Stimulated activated CD4-positive, alpha-beta T cell treated with anti-CD3 and anti-CD28 coated beads, Interleukin-12 subunit alpha, Interleukin-12 subunit beta, amount 100 ng/mL, for 24 hours (primary cell): Measurements from ENCODE around the gene ZP2.
"Not testable (repeated sequence)": the region's sequence is repeated elsewhere in the genome, so short reads cannot be mapped to it uniquely, and the experiment has no call there.

Experiments
- DNase-seq, 2 experiments: peaks; one replicate each; pipeline ENCODE4 v3.0.0-alpha.2; 2020; ENCODE audit warnings: low read depth in 2 of 2

Gene ZP2

DNA sequence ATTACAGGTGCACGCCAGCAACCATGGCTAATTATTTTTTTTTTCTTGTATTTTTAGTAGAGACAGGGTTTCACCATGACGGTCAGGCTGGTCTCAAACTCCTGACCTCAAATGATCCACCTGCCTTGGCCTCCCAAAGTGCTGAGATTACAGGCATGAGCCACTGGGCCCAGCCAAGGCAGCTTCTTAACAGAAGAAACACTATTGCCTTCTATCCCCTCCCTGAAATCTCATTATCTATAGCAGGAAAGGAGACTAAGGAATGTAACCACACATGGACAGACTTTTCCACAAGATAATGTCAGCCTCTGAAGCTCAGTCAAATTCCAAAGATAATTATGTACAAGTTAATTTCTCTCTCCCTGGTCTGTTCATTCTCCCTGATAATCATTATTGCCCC, 5.7 kb upstream of the ZP2 start:
- no peak for DNase-seq

DNA sequence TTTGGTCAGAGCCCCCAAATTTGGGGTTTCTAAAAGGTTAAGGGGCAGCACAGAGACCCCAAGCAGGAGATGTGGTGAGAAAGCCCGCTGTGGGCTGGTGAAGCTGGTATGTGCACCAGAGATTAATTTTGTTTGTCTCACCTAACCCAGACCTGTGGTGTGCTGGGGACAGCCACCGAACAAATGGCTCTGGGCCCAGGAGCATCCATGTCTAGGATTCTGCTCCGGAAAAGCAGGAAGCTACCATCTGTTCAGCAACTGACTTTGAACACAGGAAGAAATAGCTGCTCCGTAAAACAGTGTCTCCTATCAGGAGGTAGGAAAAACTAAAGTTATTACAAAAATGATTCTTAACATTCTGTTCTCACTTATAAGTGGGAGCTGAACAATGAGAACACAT, 2.7 kb upstream of the ZP2 start:
- no peak for DNase-seq

DNA sequence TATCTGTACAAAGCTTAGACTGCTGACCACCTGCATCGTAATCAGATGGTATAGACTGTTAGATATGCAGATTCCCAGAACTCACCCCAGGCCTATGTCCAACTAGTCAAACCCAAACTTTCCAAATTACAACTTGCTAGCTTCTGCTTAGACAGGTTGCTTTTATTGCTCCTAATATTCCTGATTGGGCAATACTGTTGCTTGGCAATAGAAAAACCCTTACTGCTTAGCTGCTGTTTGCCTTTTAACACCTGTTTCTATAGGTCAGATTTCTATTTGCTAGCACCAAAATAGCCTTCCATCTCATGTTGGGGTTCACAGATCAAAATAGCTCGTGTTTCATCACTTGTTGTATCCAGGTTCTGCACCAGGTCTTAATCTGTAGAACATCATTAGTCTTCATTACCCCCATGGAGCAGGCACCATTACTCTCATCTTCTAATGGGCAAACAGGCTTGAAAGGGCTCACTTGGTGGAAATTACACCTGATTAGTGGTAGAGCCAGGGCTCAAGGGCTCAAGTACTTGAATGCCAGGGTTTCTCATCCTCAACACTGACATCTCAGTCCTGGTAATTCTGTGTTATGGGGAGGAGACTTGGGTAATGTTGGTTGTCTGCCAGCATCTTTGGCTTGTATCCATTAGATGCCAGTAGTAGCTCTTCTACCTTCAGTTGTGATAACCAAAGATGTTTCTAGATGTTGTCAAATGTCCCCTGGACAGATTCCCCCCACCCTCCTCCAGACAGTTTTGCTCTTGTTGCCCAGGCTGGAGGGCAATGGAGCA, 2.7 kb downstream of the ZP2 start:
- DNase-seq, result no peak

DNA sequence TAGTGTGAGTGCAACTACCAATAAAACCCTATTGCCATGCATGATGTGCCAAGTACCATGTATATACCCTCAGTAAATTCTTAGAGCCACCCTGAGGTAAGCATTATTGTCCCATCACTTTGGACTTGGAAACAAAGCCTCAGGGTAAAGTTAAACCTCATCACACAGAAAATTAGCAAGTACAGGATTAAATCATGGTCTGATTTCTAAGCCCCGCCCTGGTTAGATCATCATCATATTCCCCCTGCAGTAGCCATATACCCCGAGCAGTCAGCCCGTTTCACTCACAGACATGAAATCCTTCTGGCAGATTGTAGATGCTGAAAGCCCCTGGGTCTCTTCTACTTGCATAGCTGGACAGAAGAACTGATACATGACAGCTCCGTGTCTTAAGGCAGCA, 4.8 kb downstream of the ZP2 start:
- DNase-seq, result no peak

DNA sequence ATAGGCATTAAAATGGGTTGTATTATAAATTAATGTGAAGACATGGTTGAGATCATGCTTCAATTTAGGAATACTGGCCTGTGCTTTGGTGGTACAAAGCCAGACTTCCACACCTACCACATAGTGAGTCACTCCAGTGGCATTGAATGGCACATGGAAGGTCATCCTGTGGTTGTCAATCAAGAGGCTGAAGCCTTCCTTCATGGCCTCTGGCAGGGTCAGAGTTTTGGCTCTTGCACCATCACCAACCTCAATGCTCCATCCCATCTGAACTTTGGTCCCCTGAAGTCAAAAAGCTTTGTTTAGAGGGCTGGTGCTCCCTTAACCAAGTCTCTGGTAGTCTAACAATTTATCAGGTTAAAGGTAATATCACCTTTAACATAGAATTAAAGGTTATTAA, 6.1 kb downstream of the ZP2 start:
- DNase-seq, result no peak

DNA sequence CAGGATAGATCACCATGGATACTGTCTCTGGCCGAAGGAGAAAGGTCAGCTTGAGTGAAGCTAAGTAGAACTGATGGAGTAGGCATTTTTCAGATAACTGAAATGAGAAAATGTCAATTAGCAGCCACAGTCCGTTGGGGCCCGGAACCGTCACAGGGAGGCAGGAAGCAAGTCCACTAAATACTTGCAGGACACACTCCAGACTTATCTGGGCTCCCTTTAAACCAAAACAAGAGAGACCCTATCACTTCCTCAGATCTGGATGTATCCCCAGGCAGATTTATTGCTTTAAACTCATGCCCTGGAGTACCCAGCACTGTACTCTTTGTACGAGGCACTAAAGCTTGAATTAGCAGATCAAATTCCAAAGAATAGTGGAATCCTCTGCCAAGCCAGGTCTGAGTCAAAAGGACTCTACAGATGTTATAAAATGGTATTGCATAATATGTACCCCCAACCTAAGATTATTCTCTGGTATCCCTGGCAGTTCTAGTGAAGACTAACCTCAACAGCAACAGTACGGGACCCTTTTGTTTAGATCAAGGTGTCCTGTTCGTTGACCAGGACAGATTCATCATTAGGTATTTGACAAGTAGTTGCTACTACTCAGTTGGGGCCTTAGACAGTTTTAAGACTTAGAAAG, 8.1 kb downstream of the ZP2 start:
- no peak for DNase-seq

DNA sequence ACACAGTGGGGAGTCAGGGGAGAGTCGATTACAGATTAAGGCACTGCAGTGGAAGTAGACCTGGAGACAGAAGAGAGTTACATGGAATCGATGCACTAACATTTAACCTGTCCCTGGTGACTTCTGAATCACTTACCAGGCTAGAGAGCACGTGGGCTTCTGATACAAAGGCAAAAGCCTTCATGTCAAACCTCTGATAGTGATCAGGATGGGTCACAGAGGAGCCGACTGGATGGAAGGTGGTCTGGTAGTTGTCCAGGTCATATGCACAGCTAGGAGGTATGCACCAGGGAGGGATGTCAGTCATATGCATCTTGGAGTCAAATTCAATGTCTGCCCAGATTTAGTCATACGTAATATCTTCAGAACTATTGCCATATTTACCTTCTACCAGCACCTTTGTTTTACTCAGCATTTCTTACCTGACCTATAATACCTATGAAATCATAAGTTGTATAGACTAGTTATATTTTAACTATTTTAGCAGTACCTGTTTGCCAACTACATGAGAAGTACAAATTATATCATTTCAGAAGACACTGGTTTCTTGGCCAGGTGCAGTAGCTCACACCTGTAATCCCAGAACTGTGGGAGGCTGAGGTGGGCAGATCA, 11.7 kb downstream of the ZP2 start:
- no peak for DNase-seq

DNA sequence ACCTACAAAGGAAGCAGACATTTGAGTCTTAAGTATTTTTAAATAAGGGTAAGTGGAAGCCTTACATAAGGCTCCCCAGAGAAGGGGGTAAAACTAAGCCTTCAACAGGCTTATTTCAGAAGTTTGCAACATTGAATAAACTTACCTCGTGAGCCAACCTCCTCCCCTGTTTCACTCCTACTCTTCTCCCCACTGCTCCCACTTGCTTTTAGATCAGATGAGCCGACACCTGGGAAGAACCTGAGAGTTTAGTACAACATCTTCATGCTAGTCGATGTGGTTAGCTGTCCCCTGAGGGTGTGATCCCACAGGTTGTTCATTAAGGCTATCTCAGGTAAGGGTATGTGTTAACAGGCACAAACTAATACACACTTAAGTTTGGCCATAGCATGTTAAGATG, 13.8 kb downstream of the ZP2 start:
- no peak for DNase-seq

DNA sequence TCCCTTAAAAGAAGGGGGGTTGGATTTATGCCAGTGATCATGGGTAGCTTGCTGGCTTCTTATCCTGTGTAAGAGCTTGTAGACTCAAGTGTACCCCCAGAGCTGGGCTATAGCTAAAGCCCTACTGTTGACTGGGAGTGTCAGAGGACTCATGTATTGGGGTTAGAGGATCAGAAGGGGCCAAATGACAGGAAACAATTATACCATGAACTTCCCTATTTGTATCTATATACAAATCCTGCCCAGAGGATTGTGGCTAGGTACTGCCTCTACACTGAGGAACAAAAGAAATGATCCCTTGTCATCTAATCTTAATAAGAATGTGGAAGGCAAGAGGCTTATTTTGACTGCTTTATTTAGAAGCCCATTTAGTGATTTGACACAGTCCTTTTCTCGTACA, 14.3 kb downstream of the ZP2 start:
- DNase-seq, result no peak

DNA sequence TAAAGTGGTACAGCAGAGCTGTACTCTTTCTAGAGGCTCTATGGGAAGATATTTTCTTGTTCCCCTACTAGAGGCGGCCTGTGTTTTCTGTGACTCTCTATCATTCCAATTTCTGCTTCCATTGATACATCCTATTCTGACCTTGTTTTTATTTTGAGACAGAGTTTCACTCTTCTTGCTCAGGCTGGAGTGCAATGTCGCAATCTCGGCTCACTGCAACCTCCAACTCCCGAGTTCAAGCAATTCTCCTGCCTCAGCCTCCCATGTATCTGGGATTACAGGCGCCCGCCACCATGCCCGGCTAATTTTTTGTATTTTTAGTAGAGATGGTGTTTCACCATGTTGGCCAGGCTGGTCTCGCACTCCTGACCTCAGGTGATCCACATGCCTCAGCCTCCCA, 16.0 kb downstream of the ZP2 start:
- DNase-seq, result not testable (repeated sequence)

DNA sequence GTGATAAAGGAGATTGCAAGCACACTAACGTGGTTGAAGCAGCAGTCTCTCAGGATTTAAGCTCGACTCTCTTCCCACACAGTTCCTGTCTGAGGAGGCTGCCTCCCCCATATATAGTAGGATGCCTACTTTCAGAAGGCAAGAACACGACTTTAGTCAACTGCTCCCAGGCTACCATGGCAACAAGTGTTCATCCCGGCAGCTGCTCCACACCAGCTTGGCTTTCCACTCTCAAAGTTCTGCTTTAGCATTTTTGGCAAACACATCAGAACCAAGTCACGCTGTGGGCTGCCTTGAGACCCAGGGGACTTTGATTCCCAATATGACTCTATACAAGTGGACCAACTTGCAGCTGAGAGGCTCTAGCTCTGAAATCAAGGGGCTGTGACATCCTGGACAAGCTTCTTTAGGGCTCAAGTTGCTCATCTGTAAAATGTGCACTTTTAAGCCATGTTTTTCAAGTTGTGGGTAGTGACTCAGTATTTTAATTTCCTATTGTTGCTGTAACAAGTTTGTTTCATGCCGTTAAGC, 16.5 kb downstream of the ZP2 start:
- no peak for DNase-seq

DNA sequence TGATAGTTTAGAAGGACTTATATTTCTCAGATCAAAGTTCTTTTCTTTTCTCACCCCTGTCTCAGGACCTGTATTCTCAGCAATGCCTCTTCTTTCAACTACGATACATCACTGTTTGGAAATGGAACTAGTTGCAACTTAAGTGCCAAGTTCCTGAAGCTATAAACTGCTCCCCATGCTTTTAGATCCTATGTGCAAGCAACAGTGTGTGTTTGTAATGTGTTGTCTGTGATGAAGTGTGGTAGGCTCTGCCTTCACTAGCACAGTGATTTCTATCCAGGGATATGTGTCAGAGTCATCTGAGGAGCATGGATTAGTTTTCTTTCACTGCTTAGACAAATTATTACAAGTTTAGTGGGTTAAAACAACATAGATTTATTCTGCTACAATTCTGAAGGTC, 18.4 kb downstream of the ZP2 start:
- DNase-seq, result no peak

DNA sequence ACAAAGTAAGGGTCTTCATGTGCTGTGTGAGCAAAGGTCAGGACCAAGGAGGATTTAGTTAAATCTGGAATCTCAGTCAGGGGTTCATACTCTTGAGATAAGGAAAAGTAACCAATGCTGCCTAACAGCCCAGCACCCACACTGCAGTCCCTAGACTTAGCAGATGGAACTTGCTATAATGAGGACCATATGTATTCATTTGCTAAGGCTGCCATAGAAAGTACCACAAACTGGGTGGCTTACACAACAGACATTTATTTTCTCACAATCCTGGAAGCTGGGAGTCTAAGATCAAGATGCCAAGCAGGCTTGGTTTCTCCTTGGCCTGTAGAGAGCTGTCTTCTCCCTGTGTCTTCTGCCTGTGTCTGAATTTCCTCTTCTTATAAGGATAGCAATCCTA, 20.8 kb downstream of the ZP2 start:
- DNase-seq, result no peak

DNA sequence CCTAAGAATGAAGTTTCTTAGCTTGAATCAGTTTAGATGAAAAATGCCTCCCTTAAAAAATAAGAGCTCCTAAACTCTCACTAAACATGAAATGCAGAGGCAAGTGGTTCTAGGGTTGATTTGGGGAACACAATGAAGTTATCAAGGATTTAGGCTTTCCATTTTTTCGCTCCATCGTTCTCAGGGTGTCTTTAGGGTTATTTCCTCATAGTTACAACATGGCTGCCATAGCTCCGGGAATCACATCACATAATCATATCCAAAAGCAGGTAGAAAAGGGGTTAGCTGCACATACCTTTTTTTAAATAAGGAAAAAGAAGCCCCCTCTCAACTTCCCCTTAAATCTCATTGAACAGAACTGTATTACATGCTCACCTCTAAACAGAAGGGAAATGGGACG, 21.4 kb downstream of the ZP2 start:
- DNase-seq, result no peak

DNA sequence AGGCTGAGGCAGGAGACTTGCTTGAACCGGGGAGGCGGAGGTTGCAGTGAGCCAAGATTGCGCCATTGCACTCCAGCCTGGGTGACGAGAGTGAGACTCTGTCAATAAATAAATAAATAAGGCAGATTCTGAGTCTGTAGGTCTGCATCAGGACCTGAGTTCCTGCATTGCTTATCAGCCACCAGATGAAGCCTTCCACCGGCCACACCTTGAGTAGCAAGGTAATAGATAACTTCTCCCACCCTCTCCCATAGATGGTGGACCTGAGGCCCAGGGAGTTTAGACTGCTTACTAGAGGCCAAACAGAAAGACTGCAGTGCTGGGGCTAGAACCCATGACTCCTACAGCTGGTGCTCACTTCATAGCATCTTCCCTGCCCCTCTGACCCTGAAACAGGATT, 22.1 kb downstream of the ZP2 start:
- DNase-seq, result no peak

DNA sequence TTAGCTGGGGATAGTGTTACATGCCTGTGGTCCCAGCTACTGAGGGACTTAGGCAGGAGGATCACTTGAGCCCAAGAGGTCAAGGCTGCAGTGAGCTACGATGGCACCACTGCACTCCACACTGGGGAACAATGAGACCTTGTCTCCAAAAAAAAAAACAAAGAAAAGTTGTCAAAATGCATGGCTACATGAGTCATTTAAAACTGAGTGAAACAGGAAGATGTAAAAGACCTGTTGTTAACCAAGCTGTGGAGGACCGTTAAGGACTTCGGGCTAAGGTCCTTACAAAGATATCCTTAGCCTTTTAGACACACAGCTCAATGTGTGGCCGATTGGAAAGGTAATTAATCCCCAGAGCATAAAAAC, 25.1 kb downstream of the ZP2 start:
- no peak for DNase-seq

DNA sequence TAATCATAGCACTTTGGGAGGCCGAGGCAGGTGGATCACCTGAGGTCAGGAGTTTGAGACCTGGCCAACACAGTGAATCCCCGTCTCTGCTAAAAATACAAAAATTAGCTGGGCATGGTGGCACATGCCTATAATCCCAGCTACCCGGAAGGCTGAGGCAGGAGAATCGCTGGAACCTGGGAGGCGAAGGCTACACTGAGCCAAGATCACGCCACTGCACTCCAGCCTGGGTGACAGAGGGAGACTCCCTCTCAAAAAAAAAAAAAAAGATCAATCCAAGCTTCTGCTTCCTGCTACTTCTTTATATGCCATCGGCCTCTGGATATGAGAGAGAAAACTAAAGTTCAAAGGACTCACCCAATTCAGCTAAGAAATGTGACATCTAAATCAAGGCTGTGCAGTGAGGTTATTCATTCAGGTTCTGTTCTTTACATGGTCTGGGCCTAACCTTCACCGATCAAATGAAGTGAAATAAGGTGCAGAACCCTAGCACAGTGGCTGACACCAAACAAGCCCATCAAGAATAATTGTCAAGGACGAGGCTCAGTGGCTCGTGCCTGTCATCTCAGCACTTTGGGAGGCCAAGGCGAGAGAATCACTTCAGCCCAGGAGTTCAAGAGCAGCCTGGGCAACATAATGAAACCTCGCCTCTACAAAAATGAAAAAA, 25.6 kb downstream of the ZP2 start:
- no peak for DNase-seq

DNA sequence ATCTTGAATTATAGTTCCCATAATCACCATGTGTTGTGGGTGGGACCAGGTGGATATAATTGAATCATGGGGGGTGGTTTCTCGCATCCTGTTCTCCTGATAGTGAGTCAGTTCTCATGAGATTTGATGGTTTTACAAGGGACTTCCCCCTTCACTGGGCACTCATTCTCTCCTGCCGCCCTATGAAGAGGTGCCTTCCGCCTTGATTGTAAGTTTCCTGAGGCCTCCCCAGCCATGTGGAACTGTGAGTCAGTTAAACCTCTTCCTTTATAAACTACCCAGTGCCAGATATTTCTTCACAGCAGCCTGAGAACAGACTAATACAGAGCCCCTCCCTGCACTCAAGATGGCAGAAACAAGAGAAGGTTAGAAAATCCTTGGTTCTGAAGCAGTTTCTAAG, 26.5 kb downstream of the ZP2 start:
- DNase-seq, result peak in 1 of 2 experiments; percentile 34

DNA sequence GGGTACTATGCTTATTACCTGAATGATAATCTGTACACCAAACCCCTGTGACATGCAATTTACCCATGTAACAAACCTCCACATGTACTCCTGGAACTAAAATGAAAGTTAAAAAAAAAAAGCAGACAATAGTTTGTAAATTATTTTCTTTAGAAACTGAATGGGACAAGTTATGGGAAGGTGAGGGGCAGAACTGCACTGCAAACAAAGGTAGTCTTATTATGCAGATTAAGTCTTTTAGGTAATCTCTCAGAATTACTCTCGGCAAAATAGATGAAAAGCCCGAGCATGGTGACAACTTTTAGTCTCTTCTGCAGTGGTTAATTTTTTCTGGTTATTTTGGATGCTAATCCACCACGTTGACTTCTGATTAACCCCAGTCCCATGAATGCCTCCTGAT, 27.4 kb downstream of the ZP2 start:
- DNase-seq, result no peak

DNA sequence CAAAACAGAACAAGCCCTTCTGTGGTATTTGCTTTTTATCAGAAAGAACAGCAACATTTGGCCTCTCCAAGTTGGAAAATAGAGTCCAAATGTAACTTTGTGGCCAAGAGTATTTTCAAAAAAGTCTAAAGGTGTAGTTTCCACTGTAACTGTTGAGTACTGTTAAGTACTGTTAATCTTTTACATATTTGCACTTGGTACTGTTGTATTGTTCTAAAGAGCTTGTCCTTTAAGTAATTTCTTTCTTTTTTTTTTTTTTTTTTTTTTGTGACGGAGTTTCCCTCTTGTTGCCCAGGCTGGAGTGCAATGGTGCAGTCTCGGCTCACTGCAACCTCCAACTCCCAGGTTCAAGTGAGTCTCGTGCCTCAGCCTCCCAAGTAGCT, 31.4 kb downstream of the ZP2 start:
- no peak for DNase-seq

DNA sequence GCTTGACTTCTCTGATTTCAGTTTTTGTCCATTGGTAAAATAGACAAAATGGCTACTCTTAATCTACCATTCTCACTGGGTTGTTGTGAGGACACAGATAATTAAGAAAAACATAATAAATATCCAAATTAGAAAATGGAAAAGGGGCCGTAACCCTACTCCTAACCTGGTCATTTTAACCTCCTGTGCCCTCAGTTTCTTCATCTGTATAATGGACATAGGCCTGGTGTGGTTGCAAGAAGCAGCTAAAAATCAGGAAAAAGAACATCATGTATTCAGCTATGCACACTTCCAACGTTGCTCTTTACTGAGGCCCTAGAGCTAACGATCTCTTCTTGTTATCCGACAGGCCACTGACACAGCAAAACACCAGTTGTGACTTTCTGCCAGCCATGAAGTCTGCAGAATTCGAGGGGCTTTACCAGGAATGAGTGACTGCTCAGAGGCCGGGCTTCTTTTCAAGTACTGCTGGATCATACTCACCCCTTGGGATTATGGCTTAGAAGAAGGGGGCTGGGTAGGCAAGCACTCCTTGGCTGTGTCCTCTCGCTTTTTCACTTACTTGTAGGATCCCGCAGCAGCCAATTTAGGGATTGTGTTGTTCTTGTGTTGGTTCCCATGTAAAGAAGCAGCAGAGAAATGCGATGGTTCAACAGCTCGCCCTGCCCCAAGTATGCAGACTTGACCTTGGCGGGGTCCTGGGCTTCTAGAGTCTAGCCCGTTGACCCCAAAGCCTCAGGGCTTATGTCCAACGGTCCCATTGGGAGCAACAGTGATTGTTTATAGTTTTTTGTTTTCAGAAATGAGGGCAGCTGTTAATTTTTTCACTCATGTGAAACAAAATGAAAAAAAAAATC, 32.0 kb downstream of the ZP2 start:
- DNase-seq, result no peak

DNA sequence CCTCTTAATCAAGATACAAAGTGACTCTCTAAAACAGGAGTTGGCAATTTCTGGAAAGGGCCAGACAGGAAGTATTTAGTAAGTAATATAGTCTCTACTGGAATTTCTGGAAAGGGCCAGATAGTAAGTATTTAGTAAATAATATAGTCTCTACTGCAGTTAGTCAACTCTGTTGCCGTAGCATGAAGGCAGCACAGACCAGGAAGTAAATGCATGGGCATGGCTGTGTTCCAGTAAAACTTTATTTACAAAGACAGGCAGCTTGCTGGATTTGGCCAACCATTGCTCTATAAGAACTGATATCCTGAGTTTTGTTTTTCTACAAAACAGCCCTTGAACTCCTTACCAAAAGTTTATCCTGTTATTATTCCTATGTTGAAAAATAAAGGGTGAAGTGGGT, 36.0 kb downstream of the ZP2 start:
- no peak for DNase-seq
